HepG2 (cell line): ENCODE data around the gene SF3A2. TPM values are rescaled to one million over a fixed set of nuclear protein-coding genes. Genes with fewer than 3 reads are reported as not detected.

Experiments used
- BHLHE40 ChIP-seq: IDR thresholded peaks from 2 replicates; pipeline ENCODE4 v1.6.1; 2011; ENCODE audit warnings: low read length, improper control_type of control experiment
- CBX2 ChIP-seq, 2 experiments: fragments of 200-600 bp in 1 of 2; sonication (generic); formaldehyde crosslinking in 1 of 2; IDR thresholded peaks; 2 replicates each; pipeline versions ENCODE4 v1.7.0 to v1.8.1; 2018 to 2022; ENCODE audit warnings: low read depth in 2 of 2, low read length in 1 of 2, mild to moderate bottlenecking in 1 of 2, missing genetic modification reagents in 1 of 2
- CENPT ChIP-seq: sonication (generic); formaldehyde crosslinking; IDR thresholded peaks from 2 replicates; pipeline ENCODE4 v1.8.0; 2022; ENCODE audit warnings: low read depth, mild to moderate bottlenecking, moderate library complexity, missing genetic modification reagents
- EED ChIP-seq: sonication (generic); formaldehyde crosslinking; IDR thresholded peaks from 2 replicates; pipeline ENCODE4 v1.5.0; 2020; ENCODE audit warnings: mild to moderate bottlenecking, missing genetic modification reagents
- FOXK2 ChIP-seq: fragments of 450-650 bp; IDR thresholded peaks from 2 replicates; pipeline ENCODE4 v1.6.1; 2016
- KDM3A ChIP-seq: IDR thresholded peaks from 2 replicates; pipeline ENCODE4 v1.6.1; 2018; ENCODE audit warnings: low read depth, missing compliant biosample characterization
- MXD4 ChIP-seq: IDR thresholded peaks from 2 replicates; pipeline ENCODE4 v1.6.1; 2016; ENCODE audit warnings: mild to moderate bottlenecking, missing biosample characterization, missing genetic modification reagents
- NONO ChIP-seq, 2 experiments: fragments of 450-650 bp in 1 of 2; sonication (generic) in 1 of 2; formaldehyde crosslinking in 1 of 2; IDR thresholded peaks in 1 of 2; conservative IDR thresholded peaks in 1 of 2; 2 replicates each; pipeline versions ENCODE4 v1.6.1 to v1.8.0; 2017 to 2022; ENCODE audit warnings: mild to moderate bottlenecking in 1 of 2, missing genetic modification reagents in 1 of 2, moderate library complexity in 1 of 2
- PAF1 ChIP-seq: IDR thresholded peaks from 2 replicates; pipeline ENCODE4 v1.6.1; 2016; ENCODE audit warnings: missing genetic modification reagents, missing compliant biosample characterization
- PHF5A ChIP-seq: IDR thresholded peaks from one replicate; pipeline ENCODE4 v1.6.1; 2018; ENCODE audit warnings: low read depth, missing genetic modification reagents; ENCODE audit not compliant: unreplicated experiment
- POGZ ChIP-seq: sonication (generic); formaldehyde crosslinking; IDR thresholded peaks from 2 replicates; pipeline ENCODE4 v1.4.0; 2020; ENCODE audit warnings: mild to moderate bottlenecking, missing genetic modification reagents
- RNF2 ChIP-seq: fragments of 450-650 bp; conservative IDR thresholded peaks from 2 replicates; pipeline ENCODE4 v1.6.1; 2016; ENCODE audit warnings: low read depth
- SALL2 ChIP-seq: sonication (generic); formaldehyde crosslinking; IDR thresholded peaks from 2 replicates; pipeline ENCODE4 v1.8.1; 2023; ENCODE audit warnings: mild to moderate bottlenecking, missing genetic modification reagents, inconsistent platforms
- ZBTB7B ChIP-seq: sonication (generic); formaldehyde crosslinking; IDR thresholded peaks from 2 replicates; pipeline ENCODE4 v1.4.0; 2020; ENCODE audit warnings: missing genetic modification reagents
- ZC3H13 ChIP-seq: sonication (generic); formaldehyde crosslinking; IDR thresholded peaks from 2 replicates; pipeline ENCODE4 v1.8.1; 2023; ENCODE audit warnings: mild to moderate bottlenecking, missing genetic modification reagents, moderate library complexity
- polyA plus RNA-seq, 8 experiments: library from polyadenylated mRNA; depleted of rRNA in 3 of 8; stranded (reverse) in 7 of 8; unstranded in 1 of 8; fragments of >200 nt; fragmentation: Illumina TruSeq in 4 of 8; extraction: Trizol in 4 of 8; gene quantifications; 2 replicates each; pipeline versions ENCODE4 v1.2.1 to v1.2.3, GENCODE V29; 2011 to 2016; ENCODE audit warnings: low read depth in 4 of 8, missing spikeins in 1 of 8, mixed read lengths in 1 of 8; ENCODE audit not compliant: insufficient read depth in 1 of 8
- total RNA-seq, 5 experiments: library from RNA; depleted of rRNA; stranded (reverse); fragments of >200 nt; fragmentation: Illumina TruSeq; extraction: Trizol; gene quantifications; 2 replicates each; pipeline ENCODE4 v1.2.3, GENCODE V29; 2016; ENCODE audit warnings: low read depth in 1 of 5
- TF ChIP-seq, protein P1 (sequence below): sonication (generic); formaldehyde crosslinking; IDR thresholded peaks from 2 replicates; pipeline ENCODE4 v1.4.0; 2020; ENCODE audit warnings: missing genetic modification reagents
- TF ChIP-seq, protein P2 (sequence below): sonication (generic); formaldehyde crosslinking; IDR thresholded peaks from 2 replicates; pipeline ENCODE4 v1.4.0; 2020; ENCODE audit warnings: missing genetic modification reagents
- TF ChIP-seq, protein P3 (sequence below): sonication (generic); formaldehyde crosslinking; IDR thresholded peaks from 2 replicates; pipeline ENCODE4 v1.5.1; 2020; ENCODE audit warnings: mild to moderate bottlenecking, missing genetic modification reagents, moderate library complexity
- TF ChIP-seq, protein P4 (sequence below): sonication (generic); formaldehyde crosslinking; IDR thresholded peaks from 2 replicates; pipeline ENCODE4 v1.4.0; 2020; ENCODE audit warnings: mild to moderate bottlenecking, missing genetic modification reagents
- TF ChIP-seq, protein P5 (sequence below): sonication (generic); formaldehyde crosslinking; IDR thresholded peaks from 2 replicates; pipeline ENCODE4 v1.9.0; 2022; ENCODE audit warnings: missing genetic modification reagents, mild to moderate bottlenecking, borderline replicate concordance
- TF ChIP-seq, protein P6 (sequence below): IDR thresholded peaks from 2 replicates; pipeline ENCODE4 v1.6.1; 2012; ENCODE audit warnings: inconsistent platforms

The SF3A2 gene
- total and polyA plus RNA-seq, 2 of the 13 experiments (the other 11 are each of a cell fraction or from before 2014, with no cell fraction given), result 8.6 to 8.8 TPM

DNA sequence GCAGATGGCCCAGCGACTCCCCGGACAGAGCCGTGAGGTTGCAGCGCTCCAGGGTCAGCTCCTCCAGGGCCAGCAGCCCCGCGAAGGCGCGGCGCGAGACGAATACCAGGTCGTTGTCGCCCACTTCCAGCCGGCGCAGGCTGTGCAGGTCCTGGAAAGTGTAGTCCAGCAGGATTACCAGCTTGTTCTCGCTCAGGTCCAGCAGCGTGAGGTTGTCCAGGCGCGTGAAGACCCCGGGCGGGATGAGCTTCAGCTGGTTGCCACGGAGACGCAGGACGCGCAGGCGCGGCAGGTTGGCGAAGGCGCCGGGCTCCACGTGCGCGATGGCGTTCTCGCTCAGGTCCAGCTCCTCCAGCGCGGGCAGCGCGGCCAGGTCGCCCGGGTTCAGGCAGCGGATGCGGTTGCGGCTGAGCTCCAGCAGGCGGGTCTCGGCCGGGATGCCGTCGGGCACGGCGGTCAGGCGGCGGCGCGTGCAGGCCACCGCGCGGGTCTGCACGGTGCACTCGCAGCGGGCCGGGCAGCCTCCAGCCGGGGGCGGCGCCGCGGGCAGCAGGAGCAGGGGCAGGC, 54.6 kb downstream of the SF3A2 start (continued):
- TF ChIP-seq, protein P1, sequence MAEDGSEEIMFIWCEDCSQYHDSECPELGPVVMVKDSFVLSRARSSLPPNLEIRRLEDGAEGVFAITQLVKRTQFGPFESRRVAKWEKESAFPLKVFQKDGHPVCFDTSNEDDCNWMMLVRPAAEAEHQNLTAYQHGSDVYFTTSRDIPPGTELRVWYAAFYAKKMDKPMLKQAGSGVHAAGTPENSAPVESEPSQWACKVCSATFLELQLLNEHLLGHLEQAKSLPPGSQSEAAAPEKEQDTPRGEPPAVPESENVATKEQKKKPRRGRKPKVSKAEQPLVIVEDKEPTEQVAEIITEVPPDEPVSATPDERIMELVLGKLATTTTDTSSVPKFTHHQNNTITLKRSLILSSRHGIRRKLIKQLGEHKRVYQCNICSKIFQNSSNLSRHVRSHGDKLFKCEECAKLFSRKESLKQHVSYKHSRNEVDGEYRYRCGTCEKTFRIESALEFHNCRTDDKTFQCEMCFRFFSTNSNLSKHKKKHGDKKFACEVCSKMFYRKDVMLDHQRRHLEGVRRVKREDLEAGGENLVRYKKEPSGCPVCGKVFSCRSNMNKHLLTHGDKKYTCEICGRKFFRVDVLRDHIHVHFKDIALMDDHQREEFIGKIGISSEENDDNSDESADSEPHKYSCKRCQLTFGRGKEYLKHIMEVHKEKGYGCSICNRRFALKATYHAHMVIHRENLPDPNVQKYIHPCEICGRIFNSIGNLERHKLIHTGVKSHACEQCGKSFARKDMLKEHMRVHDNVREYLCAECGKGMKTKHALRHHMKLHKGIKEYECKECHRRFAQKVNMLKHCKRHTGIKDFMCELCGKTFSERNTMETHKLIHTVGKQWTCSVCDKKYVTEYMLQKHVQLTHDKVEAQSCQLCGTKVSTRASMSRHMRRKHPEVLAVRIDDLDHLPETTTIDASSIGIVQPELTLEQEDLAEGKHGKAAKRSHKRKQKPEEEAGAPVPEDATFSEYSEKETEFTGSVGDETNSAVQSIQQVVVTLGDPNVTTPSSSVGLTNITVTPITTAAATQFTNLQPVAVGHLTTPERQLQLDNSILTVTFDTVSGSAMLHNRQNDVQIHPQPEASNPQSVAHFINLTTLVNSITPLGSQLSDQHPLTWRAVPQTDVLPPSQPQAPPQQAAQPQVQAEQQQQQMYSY (CRISPR knock-in tag), result no peak
- TF ChIP-seq, protein P2, sequence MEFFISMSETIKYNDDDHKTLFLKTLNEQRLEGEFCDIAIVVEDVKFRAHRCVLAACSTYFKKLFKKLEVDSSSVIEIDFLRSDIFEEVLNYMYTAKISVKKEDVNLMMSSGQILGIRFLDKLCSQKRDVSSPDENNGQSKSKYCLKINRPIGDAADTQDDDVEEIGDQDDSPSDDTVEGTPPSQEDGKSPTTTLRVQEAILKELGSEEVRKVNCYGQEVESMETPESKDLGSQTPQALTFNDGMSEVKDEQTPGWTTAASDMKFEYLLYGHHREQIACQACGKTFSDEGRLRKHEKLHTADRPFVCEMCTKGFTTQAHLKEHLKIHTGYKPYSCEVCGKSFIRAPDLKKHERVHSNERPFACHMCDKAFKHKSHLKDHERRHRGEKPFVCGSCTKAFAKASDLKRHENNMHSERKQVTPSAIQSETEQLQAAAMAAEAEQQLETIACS, result peak; percentile 58
- TF ChIP-seq, protein P3, sequence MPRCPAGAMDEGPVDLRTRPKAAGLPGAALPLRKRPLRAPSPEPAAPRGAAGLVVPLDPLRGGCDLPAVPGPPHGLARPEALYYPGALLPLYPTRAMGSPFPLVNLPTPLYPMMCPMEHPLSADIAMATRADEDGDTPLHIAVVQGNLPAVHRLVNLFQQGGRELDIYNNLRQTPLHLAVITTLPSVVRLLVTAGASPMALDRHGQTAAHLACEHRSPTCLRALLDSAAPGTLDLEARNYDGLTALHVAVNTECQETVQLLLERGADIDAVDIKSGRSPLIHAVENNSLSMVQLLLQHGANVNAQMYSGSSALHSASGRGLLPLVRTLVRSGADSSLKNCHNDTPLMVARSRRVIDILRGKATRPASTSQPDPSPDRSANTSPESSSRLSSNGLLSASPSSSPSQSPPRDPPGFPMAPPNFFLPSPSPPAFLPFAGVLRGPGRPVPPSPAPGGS (CRISPR knock-in tag), result no peak
- TF ChIP-seq POGZ, result no peak
- TF ChIP-seq, protein P4, sequence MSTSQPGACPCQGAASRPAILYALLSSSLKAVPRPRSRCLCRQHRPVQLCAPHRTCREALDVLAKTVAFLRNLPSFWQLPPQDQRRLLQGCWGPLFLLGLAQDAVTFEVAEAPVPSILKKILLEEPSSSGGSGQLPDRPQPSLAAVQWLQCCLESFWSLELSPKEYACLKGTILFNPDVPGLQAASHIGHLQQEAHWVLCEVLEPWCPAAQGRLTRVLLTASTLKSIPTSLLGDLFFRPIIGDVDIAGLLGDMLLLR (CRISPR knock-in tag), result peak; percentile 52; the same call in 1 of the 2 replicates
- no peak for TF ChIP-seq CBX2 (IDR thresholded peaks at IDR 0.05; ENCODE audit: low read depth, low read length)
- no peak; the same call in 1 of the 2 replicates for TF ChIP-seq CBX2 (CRISPR knock-in tag; IDR thresholded peaks at IDR 0.05; ENCODE audit: low read depth)
- TF ChIP-seq, protein P5, sequence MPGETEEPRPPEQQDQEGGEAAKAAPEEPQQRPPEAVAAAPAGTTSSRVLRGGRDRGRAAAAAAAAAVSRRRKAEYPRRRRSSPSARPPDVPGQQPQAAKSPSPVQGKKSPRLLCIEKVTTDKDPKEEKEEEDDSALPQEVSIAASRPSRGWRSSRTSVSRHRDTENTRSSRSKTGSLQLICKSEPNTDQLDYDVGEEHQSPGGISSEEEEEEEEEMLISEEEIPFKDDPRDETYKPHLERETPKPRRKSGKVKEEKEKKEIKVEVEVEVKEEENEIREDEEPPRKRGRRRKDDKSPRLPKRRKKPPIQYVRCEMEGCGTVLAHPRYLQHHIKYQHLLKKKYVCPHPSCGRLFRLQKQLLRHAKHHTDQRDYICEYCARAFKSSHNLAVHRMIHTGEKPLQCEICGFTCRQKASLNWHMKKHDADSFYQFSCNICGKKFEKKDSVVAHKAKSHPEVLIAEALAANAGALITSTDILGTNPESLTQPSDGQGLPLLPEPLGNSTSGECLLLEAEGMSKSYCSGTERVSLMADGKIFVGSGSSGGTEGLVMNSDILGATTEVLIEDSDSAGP (CRISPR knock-in tag), result 0 out of 2 replicates have a peak, but pooled peaks have one; percentile 38
- no peak for TF ChIP-seq ZBTB7B (CRISPR knock-in tag)
- no peak for TF ChIP-seq KDM3A (CRISPR knock-in tag)
- TF ChIP-seq, protein P6, sequence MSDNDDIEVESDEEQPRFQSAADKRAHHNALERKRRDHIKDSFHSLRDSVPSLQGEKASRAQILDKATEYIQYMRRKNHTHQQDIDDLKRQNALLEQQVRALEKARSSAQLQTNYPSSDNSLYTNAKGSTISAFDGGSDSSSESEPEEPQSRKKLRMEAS, result peak; percentile 89
- 0 out of 2 replicates have a peak, but pooled peaks have one; percentile 29 for TF ChIP-seq ZC3H13
- TF ChIP-seq FOXK2, result no peak
- TF ChIP-seq SALL2 (CRISPR knock-in tag), result no peak
- TF ChIP-seq BHLHE40, result peak; percentile 23; the same call in 1 of the 2 replicates
- peak; percentile 68; the same call in 1 of the 2 replicates for TF ChIP-seq RNF2
- TF ChIP-seq PHF5A, result no peak
- TF ChIP-seq EED (CRISPR knock-in tag), result 0 out of 2 replicates have a peak, but pooled peaks have one; percentile 72
- TF ChIP-seq MXD4 (CRISPR knock-in tag), result peak; percentile 41; the same call in 1 of the 2 replicates
- 0 out of 2 replicates have a peak, but pooled peaks have one; percentile 59 for TF ChIP-seq CENPT (CRISPR knock-in tag)
- no peak for TF ChIP-seq PAF1
- TF ChIP-seq NONO (IDR thresholded peaks at IDR 0.05), result no peak
- TF ChIP-seq NONO (CRISPR knock-in tag; conservative IDR thresholded peaks at IDR 0.05), result 0 out of 2 replicates have a peak, but pooled peaks have one; percentile 46
